ENCODE data around the gene PLEKHN1.

- TF ChIP-seq CTCF (conservative IDR thresholded peaks at IDR 0.05) (no peak), EZH2 (IDR thresholded peaks at IDR 0.05; ENCODE audit: low read depth) (no peak)
These were observed 3.0 kb upstream of the PLEKHN1 start for GRCh38 chr1:963301-963651.
